GM23338 (cell line): ENCODE measurements around the gene NDUFS5.

Source experiments
- CTCF ChIP-seq, 2 experiments: fragments of 200-600 bp in 1 of 2; sonication (generic) in 1 of 2; conservative IDR thresholded peaks; 2 replicates each; pipeline versions ENCODE4 v1.5.1 to v1.6.1; 2016 to 2017; ENCODE audit warnings: antibody characterized with exemption in 2 of 2, low read depth in 2 of 2, mild to moderate bottlenecking in 2 of 2, moderate library complexity in 1 of 2
- EZH2 ChIP-seq: fragments of 200-600 bp; sonication (generic); IDR thresholded peaks from one replicate; pipeline ENCODE4 v1.8.0; 2017; ENCODE audit warnings: antibody characterized with exemption, mild to moderate bottlenecking, low read depth; ENCODE audit not compliant: unreplicated experiment
- POLR2AphosphoS5 ChIP-seq: IDR thresholded peaks from 2 replicates; pipeline ENCODE4 v1.6.1; 2016; ENCODE audit warnings: antibody characterized with exemption, low read depth

GRCh38 chr1:39045231-39045630, 19.1 kb downstream of the NDUFS5 start:
- TF ChIP-seq EZH2 (no peak), POLR2AphosphoS5 (no peak), CTCF (conservative IDR thresholded peaks at IDR 0.05; ENCODE audit: low read depth in 2 of 2) (no peak)
